Measurements from ENCODE around the gene CATSPER1. TPM values are rescaled to one million over a fixed set of nuclear protein-coding genes. Genes with fewer than 3 reads are reported as not detected.

CATSPER1 gene
- total RNA-seq, 1 experiment from 2014 or later = 2.4 TPM

DNA sequence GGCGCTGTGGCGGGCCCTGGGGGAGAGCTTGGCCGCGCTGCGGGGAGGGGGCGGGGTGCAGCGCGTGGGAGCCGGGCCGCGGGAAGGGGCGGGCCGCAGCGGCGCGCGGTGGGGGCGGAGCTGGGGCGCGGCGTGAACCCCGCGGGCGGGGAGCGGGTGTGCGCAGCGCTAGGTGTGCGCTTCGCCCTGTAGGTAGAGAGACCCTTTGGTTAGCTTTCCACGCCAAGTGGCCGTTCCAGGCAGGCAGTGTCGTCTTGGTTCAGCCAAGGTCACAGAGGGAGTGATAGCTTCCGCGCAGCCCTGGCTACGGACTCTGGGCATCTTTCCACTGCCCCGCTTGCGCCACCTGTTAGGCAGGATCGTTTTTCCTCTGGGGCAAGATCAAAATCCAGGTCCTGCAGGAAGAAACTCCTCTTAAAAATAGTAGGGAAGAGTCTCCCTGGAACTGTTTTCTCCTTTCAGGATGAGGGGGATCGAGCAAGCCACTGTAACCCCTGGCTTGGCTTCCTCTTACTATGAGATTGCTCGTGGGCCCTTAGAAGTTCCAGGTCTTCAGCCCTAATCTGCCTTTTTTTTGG, 23.5 kb downstream of the CATSPER1 start:
- Histone ChIP-seq H3K9me3 (ENCODE audit: control insufficient read depth in 1 of 2, insufficient read depth in 1 of 2, low read depth in 1 of 2, low read length in 2 of 2) (no peaks in the 10 kb centered on the region), H2AFZ (ENCODE audit: low read depth, low read length, poor library complexity, severe bottlenecking) (no peak overlapping the region), H3K4me2 (ENCODE audit: low read length) (peak overlapping the region; percentile 85), H3K9me2 (ENCODE audit: insufficient read depth) (no peaks in the 10 kb centered on the region), H3K36me3 (ENCODE audit: control insufficient read depth in 1 of 2, insufficient read depth in 2 of 2, low read length in 2 of 2) (peaks cover 30 to 51% of the 10 kb centered on the region in 2 experiments), H3K27me3 (ENCODE audit: insufficient read depth, low read length) (no peaks in the 10 kb centered on the region), H3K9ac (ENCODE audit: low read length) (peak overlapping the region; percentile 93), H4K20me1 (ENCODE audit: insufficient read depth) (no peaks in the 10 kb centered on the region; the same call in 1 of the 2 replicates), H3K27ac (ENCODE audit: low read depth, low read length) (peak overlapping the region; percentile 87), H3K4me1 (ENCODE audit: control insufficient read depth in 1 of 2, insufficient read depth in 2 of 2, low read length in 2 of 2) (peaks cover 17 to 44% of the 10 kb centered on the region in 2 experiments), H3K79me2 (ENCODE audit: insufficient read depth, low read length) (peaks cover 60% of the 10 kb centered on the region), H3K4me3 (replicated peaks in 1 of 2; ENCODE audit: low read depth in 1 of 2, low read length in 2 of 2) (peak overlapping the region; percentile 98 to 100)
- TF ChIP-seq MAX (IDR thresholded peaks at IDR 0.05) (no peak), CTCF (IDR thresholded peaks at IDR 0.05 in 2 of 3, conservative IDR thresholded peaks at IDR 0.05 in 1 of 3; ENCODE audit: borderline replicate concordance in 1 of 3, insufficient read depth in 1 of 3, low read depth in 2 of 3, low read length in 2 of 3) (0 out of 6 replicates have a peak, but pooled peaks of 2 of the 3 experiments have one; percentile 4 to 7), ZFX (IDR thresholded peaks at IDR 0.05) (no peak; the same call in 1 of the 2 replicates), FOSL1 (IDR thresholded peaks at IDR 0.05; ENCODE audit: low read depth) (no peak), POLR2AphosphoS5 (IDR thresholded peaks at IDR 0.05; ENCODE audit: low read depth, low read length) (peak; percentile 67)
- BruUV-seq (replicated peaks) = no TSS peak
- intact Hi-C loops (cut with micrococcal nuclease) = loop anchor here (1.0 kb wide), 3 partner anchors 9 to 142 kb away; partner anchors contain the start of gene MUS81
- ChIA-PET RAD21 (ENCODE audit: low non-redundant PET in 1 of 2, low total read pairs in 2 of 2, uncharacterized antibody in 2 of 2, unreplicated experiment in 2 of 2) (interaction anchor here in 1 of 2 experiments (1.0 kb wide), 1 partner anchor 49 kb away, joined by 4 read pairs; the partner anchor contains the start of gene SF3B2), CTCF (interaction anchor here (0.6 to 1.5 kb wide), 4 partner anchors 20 to 112 kb away, joined by 3 to 8 read pairs (median 4); partner anchors contain the start of genes CCDC85B and SF3B2), POLR2A (interaction anchor here (0.8 to 1.6 kb wide), 8 partner anchors 9 to 143 kb away, joined by 3 to 17 read pairs (median 4); partner anchors contain the start of genes CST6, MUS81 and SF3B2)
- ATAC-seq (peak; percentile 70), DNase-seq (ENCODE audit: low read depth, low spot score) (no peak)

Data from HCT116 (cell line).